Measurements from ENCODE around the gene SEMA5B. TPM values are rescaled to one million over a fixed set of nuclear protein-coding genes. Genes with fewer than 3 reads are reported as not detected.

Gene SEMA5B
- polyA plus RNA-seq, 1 of the 3 experiments (the other 2 are of a cell fraction), result 0.43 TPM

- H3K9ac ChIP-seq, result no peak overlapping the region
- H3K27ac ChIP-seq (ENCODE audit: low read depth in 2 of 2, low read length in 1 of 2), result no peak overlapping the region
- no peaks in the 10 kb centered on the region for H3K9me2 ChIP-seq
- no peak overlapping the region for H2AFZ ChIP-seq (ENCODE audit: low read depth)
- ChIA-PET CTCF (interaction anchor here (0.7 to 15.7 kb wide), 48 partner anchors 13 to 382 kb away, joined by 3 to 342 read pairs (median 5); partner anchors contain the start of genes DTX3L, PARP9 and SEMA5B), POLR2A (no interaction called here)
- H3K36me3 ChIP-seq (replicated peaks in 1 of 2; ENCODE audit: control insufficient read depth in 1 of 2, insufficient read depth in 2 of 2, low read length in 1 of 2), result no peaks in the 10 kb centered on the region
- TF ChIP-seq CTCF (IDR thresholded peaks at IDR 0.05), result peak; percentile 50
- TF ChIP-seq RCOR1 (IDR thresholded peaks at IDR 0.05; ENCODE audit: low read length), result no peak
- TF ChIP-seq RAD21 (IDR thresholded peaks at IDR 0.05; ENCODE audit: low read length), result peak; percentile 46
- TF ChIP-seq SMC3 (IDR thresholded peaks at IDR 0.05; ENCODE audit: low read depth, low read length), result peak; percentile 39; the same call in 1 of the 2 replicates
- no peak for TF ChIP-seq SIN3A (IDR thresholded peaks at IDR 0.05; ENCODE audit: borderline replicate concordance, low read depth, low read length)
- TF ChIP-seq EP300 (IDR thresholded peaks at IDR 0.05; ENCODE audit: borderline replicate concordance in 1 of 2, low read depth in 1 of 2, low read length in 1 of 2), result no peak
- H3K4me2 ChIP-seq, result no peak overlapping the region
- no peaks in the 10 kb centered on the region for H4K20me1 ChIP-seq (ENCODE audit: insufficient read depth)
- H3K4me3 ChIP-seq (ENCODE audit: low read depth in 2 of 2, low read length in 1 of 2), result no peak overlapping the region
- H3K9me3 ChIP-seq, result no peaks in the 10 kb centered on the region
- H3K27me3 ChIP-seq (ENCODE audit: insufficient read depth), result no peaks in the 10 kb centered on the region
- no peak for DNase-seq
- no peaks in the 10 kb centered on the region for H3K79me2 ChIP-seq (ENCODE audit: insufficient read depth)
- H3F3A ChIP-seq (replicated peaks; ENCODE audit: insufficient read depth), result no peaks in the 10 kb centered on the region
- WGBS (ENCODE audit: low lambda C conversion rate), result 85% methylated on average over 6 of the region's 6 CpGs
- H3K4me1 ChIP-seq (ENCODE audit: control insufficient read depth in 1 of 2, insufficient read depth in 2 of 2, low read depth in 1 of 2, low read length in 1 of 2), result peaks cover 10 to 31% of the 10 kb centered on the region in 2 experiments; a peak in 3 of 4 replicates
Measured at GRCh38 chr3:122941228-122942206, 86.0 kb downstream of the SEMA5B start.

- no peak overlapping the region for H2AFZ ChIP-seq (ENCODE audit: low read depth)
- POLR2A ChIA-PET, result no interaction called here
- H3K79me2 ChIP-seq (ENCODE audit: insufficient read depth), result no peaks in the 10 kb centered on the region
- H3K27me3 ChIP-seq (ENCODE audit: insufficient read depth), result no peaks in the 10 kb centered on the region
- no peaks in the 10 kb centered on the region for H4K20me1 ChIP-seq (ENCODE audit: insufficient read depth)
- no peaks in the 10 kb centered on the region for H3F3A ChIP-seq (replicated peaks; ENCODE audit: insufficient read depth)
- no peak overlapping the region for H3K27ac ChIP-seq (ENCODE audit: low read depth in 2 of 2, low read length in 1 of 2)
- no peak for TF ChIP-seq EZH2phosphoT487 (IDR thresholded peaks at IDR 0.05; ENCODE audit: borderline replicate concordance, low read depth)
- TF ChIP-seq EP300 (IDR thresholded peaks at IDR 0.05; ENCODE audit: borderline replicate concordance in 1 of 2, low read depth in 1 of 2, low read length in 1 of 2), result peak in 1 of 2 experiments; percentile 63; a peak in 1 of 4 replicates
- TF ChIP-seq RCOR1 (IDR thresholded peaks at IDR 0.05; ENCODE audit: low read length), result peak; percentile 78
- 0 out of 2 replicates have a peak, but pooled peaks have one; percentile 9 for TF ChIP-seq TCF12 (IDR thresholded peaks at IDR 0.05)
- peak; percentile 64 for TF ChIP-seq GATA2 (CRISPR knock-in tag; IDR thresholded peaks at IDR 0.05)
- TF ChIP-seq RAD21 (IDR thresholded peaks at IDR 0.05; ENCODE audit: low read length), result 0 out of 2 replicates have a peak, but pooled peaks have one; percentile 7
- peak; percentile 19 for TF ChIP-seq CHD2 (IDR thresholded peaks at IDR 0.05; ENCODE audit: low read length, partially characterized antibody)
- TF ChIP-seq GABPA (IDR thresholded peaks at IDR 0.05; ENCODE audit: low read depth), result no peak
- no peak for TF ChIP-seq POLR2AphosphoS5 (IDR thresholded peaks at IDR 0.05; ENCODE audit: low read depth, low read length)
- TF ChIP-seq FOXJ3 (CRISPR knock-in tag; IDR thresholded peaks at IDR 0.05), result 0 out of 2 replicates have a peak, but pooled peaks have one; percentile 57
- DNase-seq, result peak; percentile 59
- no peak overlapping the region for H3K9ac ChIP-seq
- no peaks in the 10 kb centered on the region for H3K9me3 ChIP-seq
- H3K4me1 ChIP-seq (ENCODE audit: control insufficient read depth in 1 of 2, insufficient read depth in 2 of 2, low read depth in 1 of 2, low read length in 1 of 2), result peaks cover 10 to 39% of the 10 kb centered on the region in 2 experiments; a peak in 3 of 4 replicates
- no peak overlapping the region for H3K4me3 ChIP-seq (ENCODE audit: low read depth in 2 of 2, low read length in 1 of 2)
- H3K4me2 ChIP-seq, result no peak overlapping the region
- CTCF ChIA-PET, result interaction anchor here (0.6 to 15.7 kb wide), 13 partner anchors 17 to 381 kb away, joined by 3 to 342 read pairs (median 6); partner anchors contain the start of genes DTX3L, PARP9 and SEMA5B
- 55% methylated on average over 3 of the region's 5 CpGs for WGBS (ENCODE audit: low lambda C conversion rate)
- H3K36me3 ChIP-seq (replicated peaks in 1 of 2; ENCODE audit: control insufficient read depth in 1 of 2, insufficient read depth in 2 of 2, low read length in 1 of 2), result no peaks in the 10 kb centered on the region
- H3K9me2 ChIP-seq, result no peaks in the 10 kb centered on the region
Measured at GRCh38 chr3:122940628-122941086, 86.9 kb downstream of the SEMA5B start.
